ENCODE results near the gene SLC25A15.
A peak's percentile ranks its signal among the peaks of the same experiment; 100 is the strongest.

The SLC25A15 gene

DNA sequence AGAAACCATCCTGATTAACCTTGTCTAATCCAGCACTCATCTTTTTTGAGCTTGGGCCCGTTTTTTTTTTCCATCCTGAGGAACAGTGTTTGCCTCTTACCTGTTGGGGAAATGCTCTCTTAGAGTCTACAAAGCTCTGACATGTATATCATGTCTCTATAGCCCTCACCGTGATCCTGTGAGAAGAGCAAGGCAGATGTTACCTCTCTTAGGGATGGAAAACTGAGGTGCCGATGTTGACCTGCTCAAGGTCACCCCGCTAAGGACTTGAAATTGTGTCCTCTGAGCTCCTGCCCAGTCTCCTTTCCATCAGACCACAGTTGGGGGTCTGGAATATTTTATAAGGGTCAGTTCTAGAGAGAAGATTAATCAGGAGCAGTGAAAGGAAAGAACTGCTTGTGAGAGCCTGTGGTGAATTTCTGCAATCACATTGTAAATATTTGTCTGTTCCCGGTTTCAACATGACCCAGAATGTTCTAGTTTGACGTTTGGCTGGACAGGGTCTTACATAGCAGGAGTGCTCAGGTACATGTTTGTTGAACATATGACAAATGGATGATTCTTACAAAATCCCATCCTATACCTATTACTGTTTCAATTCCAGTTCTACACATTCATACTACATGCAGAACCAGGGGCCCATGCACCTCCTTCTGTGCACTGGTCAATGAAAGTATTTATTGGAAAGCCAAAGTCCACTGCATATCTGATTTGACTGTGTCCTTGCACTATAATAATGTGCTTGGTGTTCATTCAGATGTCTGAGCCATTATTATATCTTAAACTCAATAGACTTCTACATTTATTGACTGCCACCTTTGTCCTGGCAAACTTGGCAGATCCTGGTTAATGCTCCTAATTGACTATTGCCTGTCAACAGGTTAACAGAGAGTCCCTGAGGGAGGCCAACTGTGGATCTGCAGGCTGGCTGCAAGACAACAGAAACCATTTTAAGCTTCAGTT, 12.1 kb downstream of the SLC25A15 start:
- TF ChIP-seq, protein P1, sequence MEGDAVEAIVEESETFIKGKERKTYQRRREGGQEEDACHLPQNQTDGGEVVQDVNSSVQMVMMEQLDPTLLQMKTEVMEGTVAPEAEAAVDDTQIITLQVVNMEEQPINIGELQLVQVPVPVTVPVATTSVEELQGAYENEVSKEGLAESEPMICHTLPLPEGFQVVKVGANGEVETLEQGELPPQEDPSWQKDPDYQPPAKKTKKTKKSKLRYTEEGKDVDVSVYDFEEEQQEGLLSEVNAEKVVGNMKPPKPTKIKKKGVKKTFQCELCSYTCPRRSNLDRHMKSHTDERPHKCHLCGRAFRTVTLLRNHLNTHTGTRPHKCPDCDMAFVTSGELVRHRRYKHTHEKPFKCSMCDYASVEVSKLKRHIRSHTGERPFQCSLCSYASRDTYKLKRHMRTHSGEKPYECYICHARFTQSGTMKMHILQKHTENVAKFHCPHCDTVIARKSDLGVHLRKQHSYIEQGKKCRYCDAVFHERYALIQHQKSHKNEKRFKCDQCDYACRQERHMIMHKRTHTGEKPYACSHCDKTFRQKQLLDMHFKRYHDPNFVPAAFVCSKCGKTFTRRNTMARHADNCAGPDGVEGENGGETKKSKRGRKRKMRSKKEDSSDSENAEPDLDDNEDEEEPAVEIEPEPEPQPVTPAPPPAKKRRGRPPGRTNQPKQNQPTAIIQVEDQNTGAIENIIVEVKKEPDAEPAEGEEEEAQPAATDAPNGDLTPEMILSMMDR (IDR thresholded peaks at IDR 0.05; ENCODE audit: unreplicated experiment in 3 of 3), result no peak
- H3K4me3 Mint-ChIP-seq, result no peak overlapping the region
- no peaks in the 10 kb centered on the region for H3K27me3 Mint-ChIP-seq (ENCODE audit: low read depth)
- no peak overlapping the region for H3K27ac Mint-ChIP-seq
- H3K9me3 Mint-ChIP-seq, result no peaks in the 10 kb centered on the region
- peaks cover 7% of the 10 kb centered on the region for H3K4me1 Mint-ChIP-seq
- H3K36me3 Mint-ChIP-seq (ENCODE audit: low read depth), result peaks cover 64% of the 10 kb centered on the region

DNA sequence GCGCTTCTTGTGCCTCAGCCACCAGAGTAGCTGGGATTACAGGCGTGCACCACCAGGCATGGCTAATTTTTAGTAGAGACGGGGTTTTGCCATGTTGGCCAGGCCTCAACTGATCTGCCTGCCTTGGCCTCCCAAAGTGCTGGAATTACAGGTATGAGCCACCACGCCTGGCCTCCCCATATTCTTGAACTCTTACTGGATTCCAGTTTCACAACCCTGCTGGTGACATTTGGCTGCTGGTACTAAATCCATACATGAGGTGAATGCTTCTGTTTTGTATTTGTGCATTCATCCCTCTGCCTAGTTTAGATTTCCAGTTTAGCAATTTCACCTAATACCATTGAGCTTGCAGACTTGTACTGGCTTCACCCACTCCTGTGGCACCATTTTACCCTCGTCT, 13.9 kb downstream of the SLC25A15 start:
- H3K36me3 Mint-ChIP-seq (ENCODE audit: low read depth), result peaks cover 79% of the 10 kb centered on the region
- no peaks in the 10 kb centered on the region for H3K27me3 Mint-ChIP-seq (ENCODE audit: low read depth)
- no peak overlapping the region for H3K4me3 Mint-ChIP-seq
- no peaks in the 10 kb centered on the region for H3K9me3 Mint-ChIP-seq
- H3K27ac Mint-ChIP-seq, result no peak overlapping the region
- H3K4me1 Mint-ChIP-seq, result peaks cover 7% of the 10 kb centered on the region
- TF ChIP-seq, protein P1 (IDR thresholded peaks at IDR 0.05; ENCODE audit: unreplicated experiment in 3 of 3), result no peak

DNA sequence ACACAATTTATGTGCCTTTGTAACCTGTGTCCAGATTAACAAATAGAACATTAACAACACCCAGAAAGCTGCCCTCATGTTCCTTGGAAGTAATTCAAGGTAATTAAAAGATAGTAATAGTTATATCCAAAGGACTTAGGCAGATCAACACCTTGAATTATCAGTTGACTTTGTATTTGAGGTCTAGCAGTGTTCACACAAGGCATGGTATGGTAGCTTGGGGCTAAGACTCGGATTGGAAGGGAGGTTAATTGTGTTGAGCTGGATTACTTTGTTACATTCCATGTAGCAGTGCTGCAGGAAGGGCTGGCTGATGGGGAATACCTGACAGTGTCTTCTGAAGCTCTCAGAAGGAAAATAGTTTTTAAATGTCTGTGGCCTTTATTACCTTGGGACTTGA, 16.8 kb downstream of the SLC25A15 start:
- Mint-ChIP-seq H3K4me1 (peaks cover 7% of the 10 kb centered on the region), H3K27ac (peak overlapping the region in 2 of 3 experiments; percentile 62 to 79), H3K27me3 (ENCODE audit: low read depth) (no peaks in the 10 kb centered on the region), H3K4me3 (no peak overlapping the region), H3K36me3 (ENCODE audit: low read depth) (peaks cover 75% of the 10 kb centered on the region), H3K9me3 (no peaks in the 10 kb centered on the region)
- TF ChIP-seq, protein P1 (IDR thresholded peaks at IDR 0.05; ENCODE audit: unreplicated experiment in 3 of 3), result no peak

DNA sequence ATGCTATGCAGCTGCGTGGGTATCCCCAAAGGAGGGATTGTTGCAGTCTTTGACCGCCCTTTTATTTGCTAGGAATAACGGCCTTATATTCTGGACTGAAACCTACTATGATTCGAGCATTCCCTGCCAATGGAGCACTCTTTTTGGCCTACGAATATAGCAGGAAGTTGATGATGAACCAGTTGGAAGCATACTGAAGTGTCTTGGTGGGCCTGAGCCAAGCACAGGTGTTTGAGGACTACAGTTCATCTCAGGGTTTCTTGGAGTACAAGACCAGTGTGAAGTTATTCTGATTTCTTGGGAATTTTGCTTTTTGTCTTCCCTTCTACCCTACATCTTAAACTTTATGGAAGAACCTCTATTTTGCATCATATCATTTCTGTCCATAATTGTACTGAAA, 20.1 kb downstream of the SLC25A15 start:
- H3K27me3 Mint-ChIP-seq (ENCODE audit: low read depth), result no peaks in the 10 kb centered on the region
- H3K36me3 Mint-ChIP-seq (ENCODE audit: low read depth), result peaks cover 77% of the 10 kb centered on the region
- TF ChIP-seq, protein P1 (IDR thresholded peaks at IDR 0.05; ENCODE audit: unreplicated experiment in 3 of 3), result no peak
- no peak overlapping the region for H3K4me3 Mint-ChIP-seq
- no peak overlapping the region for H3K27ac Mint-ChIP-seq
- peaks cover 5% of the 10 kb centered on the region for H3K9me3 Mint-ChIP-seq
- H3K4me1 Mint-ChIP-seq, result peaks cover 7% of the 10 kb centered on the region

DNA sequence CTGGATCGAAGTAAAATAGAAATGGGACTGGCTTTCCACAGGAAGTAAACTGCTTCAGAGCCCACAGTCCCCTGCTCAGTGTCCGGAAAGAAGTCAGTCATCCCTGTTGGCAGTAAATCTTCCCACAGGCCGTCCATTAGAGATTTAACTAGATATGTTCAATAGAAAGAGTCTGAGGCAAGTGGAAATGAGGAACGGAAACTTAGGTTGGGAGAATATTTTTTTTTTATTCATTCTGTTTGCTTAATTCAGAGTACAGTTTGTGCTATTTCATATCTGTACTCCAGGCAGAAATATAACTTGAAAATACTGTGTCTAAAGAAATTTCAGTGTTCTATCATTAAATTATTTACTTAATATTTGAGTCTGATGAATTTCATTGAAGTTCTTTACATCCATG, 22.7 kb downstream of the SLC25A15 start:
- peaks cover 75% of the 10 kb centered on the region for H3K36me3 Mint-ChIP-seq (ENCODE audit: low read depth)
- H3K4me3 Mint-ChIP-seq, result no peak overlapping the region
- H3K27ac Mint-ChIP-seq, result no peak overlapping the region
- no peaks in the 10 kb centered on the region for H3K27me3 Mint-ChIP-seq (ENCODE audit: low read depth)
- no peaks in the 10 kb centered on the region for H3K4me1 Mint-ChIP-seq
- TF ChIP-seq, protein P1 (IDR thresholded peaks at IDR 0.05; ENCODE audit: unreplicated experiment in 3 of 3), result no peak
- peaks cover 26% of the 10 kb centered on the region for H3K9me3 Mint-ChIP-seq

All from nephron (organoid).